HEK293T (cell line): ENCODE measurements around the gene ACADSB.

Experiments used
- CTCF ChIA-PET: fragments of 350-600 bp; formaldehyde crosslinking; extraction: SDS; loops from one replicate; lab custom pipeline; 2021; ENCODE audit warnings: antibody characterized with exemption, inconsistent platforms; lab: Yijun Ruan, JAX
- POLR2A ChIA-PET: fragments of 350-600 bp; formaldehyde crosslinking; extraction: SDS; loops from one replicate; lab custom pipeline; 2020; ENCODE audit warnings: antibody characterized with exemption, inconsistent platforms; lab: Yijun Ruan, JAX
- DNase-seq: peaks from one replicate; pipeline ENCODE4 v3.0.0; 2012; ENCODE audit warnings: mixed read lengths; ENCODE audit errors: extremely low spot score
- ARNT ChIP-seq: fragments of 450-650 bp; IDR thresholded peaks from 2 replicates; pipeline ENCODE4 v1.6.1; 2017; ENCODE audit warnings: mild to moderate bottlenecking
- BHLHE40 ChIP-seq: fragments of 450-650 bp; IDR thresholded peaks from 2 replicates; pipeline ENCODE4 v1.6.1; 2016; ENCODE audit warnings: mild to moderate bottlenecking, moderate library complexity, borderline replicate concordance
- CTBP1 ChIP-seq: fragments of 450-650 bp; IDR thresholded peaks from 2 replicates; pipeline ENCODE4 v1.6.1; 2016; ENCODE audit warnings: borderline replicate concordance
- ELF4 ChIP-seq: fragments of 450-650 bp; IDR thresholded peaks from 2 replicates; pipeline ENCODE4 v1.6.1; 2017; ENCODE audit warnings: antibody characterized with exemption
- FOXA1 ChIP-seq: fragments of 450-650 bp; IDR thresholded peaks from 2 replicates; pipeline ENCODE4 v1.6.1; 2016; ENCODE audit warnings: mild to moderate bottlenecking
- FOXK2 ChIP-seq: fragments of 450-650 bp; IDR thresholded peaks from 2 replicates; pipeline ENCODE4 v1.6.1; 2016; ENCODE audit warnings: mild to moderate bottlenecking
- FOXM1 ChIP-seq: fragments of 450-650 bp; IDR thresholded peaks from 2 replicates; pipeline ENCODE4 v1.6.1; 2017; ENCODE audit warnings: mild to moderate bottlenecking, borderline replicate concordance
- HDGF ChIP-seq: fragments of 450-650 bp; IDR thresholded peaks from 2 replicates; pipeline ENCODE4 v1.6.1; 2017; ENCODE audit warnings: antibody characterized with exemption, borderline replicate concordance
- L3MBTL2 ChIP-seq: fragments of 450-650 bp; conservative IDR thresholded peaks from 2 replicates; pipeline ENCODE4 v1.6.1; 2016; ENCODE audit warnings: mild to moderate bottlenecking
- LEF1 ChIP-seq: fragments of 450-650 bp; IDR thresholded peaks from 2 replicates; pipeline ENCODE4 v1.6.1; 2017; ENCODE audit warnings: mild to moderate bottlenecking, borderline replicate concordance
- NFRKB ChIP-seq: fragments of 450-650 bp; IDR thresholded peaks from 2 replicates; pipeline ENCODE4 v1.6.1; 2016; ENCODE audit warnings: mild to moderate bottlenecking, moderate library complexity
- SP1 ChIP-seq: fragments of 450-650 bp; IDR thresholded peaks from 2 replicates; pipeline ENCODE4 v1.6.1; 2017
- SUZ12 ChIP-seq: fragments of 450-650 bp; IDR thresholded peaks from 2 replicates; pipeline ENCODE4 v1.6.1; 2016; ENCODE audit warnings: mild to moderate bottlenecking
- TARDBP ChIP-seq: fragments of 450-650 bp; IDR thresholded peaks from 2 replicates; pipeline ENCODE4 v1.6.1; 2016
- ZNF384 ChIP-seq: fragments of 450-650 bp; IDR thresholded peaks from 2 replicates; pipeline ENCODE4 v1.6.1; 2016
- TF ChIP-seq, protein P1 (sequence below): fragments of 450-650 bp; IDR thresholded peaks from 2 replicates; pipeline ENCODE4 v1.6.1; 2016

The ACADSB gene

DNA sequence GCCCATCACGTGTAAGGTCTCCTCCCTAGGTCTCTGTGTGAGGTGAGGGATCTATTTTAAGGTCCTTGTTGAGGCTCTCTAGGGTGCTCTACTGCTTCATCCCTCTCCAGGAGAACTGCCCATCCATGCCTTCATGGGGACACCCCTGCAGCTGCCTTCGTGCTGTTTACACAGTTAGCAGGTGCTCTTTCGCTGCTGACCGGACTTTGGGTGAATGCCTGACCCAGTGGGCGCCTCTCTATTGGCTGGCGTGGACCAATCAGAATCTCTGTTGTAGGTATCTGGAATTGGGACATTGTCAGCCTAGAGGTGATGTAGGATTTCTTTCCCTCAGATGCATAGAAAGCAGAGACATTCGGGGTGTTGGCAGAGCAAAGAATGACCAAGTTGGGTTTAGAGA lies 88.2 kb downstream of the ACADSB start:
- CTCF ChIA-PET: no interaction called here
- TF ChIP-seq FOXM1 (no peak), CTBP1 (no peak), LEF1 (no peak), ELF4 (no peak), FOXK2 (no peak), TARDBP (no peak), ZNF384 (no peak), BHLHE40 (no peak), NFRKB (no peak), L3MBTL2 (no peak), HDGF (no peak), SP1 (no peak), SUZ12 (no peak), FOXA1 (no peak), ARNT (no peak)
- TF ChIP-seq, protein P1, sequence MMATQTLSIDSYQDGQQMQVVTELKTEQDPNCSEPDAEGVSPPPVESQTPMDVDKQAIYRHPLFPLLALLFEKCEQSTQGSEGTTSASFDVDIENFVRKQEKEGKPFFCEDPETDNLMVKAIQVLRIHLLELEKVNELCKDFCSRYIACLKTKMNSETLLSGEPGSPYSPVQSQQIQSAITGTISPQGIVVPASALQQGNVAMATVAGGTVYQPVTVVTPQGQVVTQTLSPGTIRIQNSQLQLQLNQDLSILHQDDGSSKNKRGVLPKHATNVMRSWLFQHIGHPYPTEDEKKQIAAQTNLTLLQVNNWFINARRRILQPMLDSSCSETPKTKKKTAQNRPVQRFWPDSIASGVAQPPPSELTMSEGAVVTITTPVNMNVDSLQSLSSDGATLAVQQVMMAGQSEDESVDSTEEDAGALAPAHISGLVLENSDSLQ: no peak
- POLR2A ChIA-PET: no interaction called here
- no peak for DNase-seq

DNA sequence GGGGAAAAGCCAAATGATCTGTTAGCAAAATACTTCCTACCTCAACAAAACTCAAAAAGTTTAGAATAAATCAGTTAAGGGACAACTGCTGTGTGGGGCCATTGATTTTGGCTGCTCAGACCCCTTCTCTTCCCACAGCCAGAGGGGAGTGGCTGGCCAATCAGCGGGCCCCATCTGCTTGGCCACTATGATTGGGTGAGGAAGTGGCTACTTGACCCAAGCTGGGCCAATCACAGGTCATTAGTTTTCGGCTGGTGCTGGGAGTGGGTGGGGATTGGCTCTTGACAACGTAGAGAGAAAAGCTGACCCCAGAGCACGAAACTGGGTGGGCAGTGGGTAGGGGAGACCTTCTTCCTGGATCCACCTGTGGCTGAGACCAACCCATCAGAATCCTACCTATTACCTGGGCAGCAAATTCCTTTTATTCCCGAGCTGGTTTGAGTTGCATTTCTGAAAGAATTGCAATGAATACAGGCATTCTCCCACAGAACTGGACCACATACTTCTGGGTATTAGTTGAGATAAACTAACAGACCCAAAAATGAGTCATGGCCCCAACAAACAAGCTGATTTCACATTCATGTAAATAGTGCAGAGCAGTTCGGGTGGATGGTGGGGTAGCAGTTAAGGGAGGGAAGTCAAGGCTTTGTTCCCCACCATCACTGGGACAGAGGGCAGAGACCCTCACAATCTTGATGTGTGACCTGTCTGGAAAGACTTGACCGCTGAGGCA lies 91.4 kb downstream of the ACADSB start:
- DNase-seq: no peak
- TF ChIP-seq NFRKB (no peak), FOXM1 (no peak), ZNF384 (no peak), BHLHE40 (no peak), CTBP1 (no peak), ELF4 (no peak), ARNT (no peak), FOXA1 (no peak), LEF1 (no peak), FOXK2 (no peak)
- TF ChIP-seq, protein P1: no peak
- ChIA-PET CTCF (no interaction called here), POLR2A (no interaction called here)

DNA sequence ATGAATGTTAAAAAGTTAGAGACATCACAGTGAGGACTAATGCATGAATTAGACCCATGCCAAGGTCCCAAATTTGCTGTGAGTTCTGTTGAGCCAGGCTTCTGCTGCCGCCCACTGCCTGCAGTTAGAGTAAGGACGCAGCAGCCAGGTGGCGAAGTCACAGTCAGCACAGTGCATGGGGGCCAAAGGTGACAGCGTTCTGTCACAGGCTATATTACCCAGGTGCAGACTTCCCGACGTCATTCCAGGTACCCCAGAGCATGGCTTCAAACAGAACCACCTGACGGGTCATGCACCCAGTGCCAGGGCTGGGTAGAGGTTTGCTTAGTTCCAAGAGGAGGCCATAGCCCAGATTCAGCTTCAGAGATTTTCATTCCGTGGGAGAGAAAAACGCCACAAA lies 93.1 kb downstream of the ACADSB start:
- ChIA-PET POLR2A (interaction anchor here (1.4 kb wide), 1 partner anchor 52 kb away, joined by 5 read pairs; the partner anchor contains the start of gene BUB3), CTCF (interaction anchor here (0.9 kb wide), 1 partner anchor 31 kb away, joined by 4 read pairs; no protein-coding TSS in a partner anchor)
- DNase-seq: no peak
- TF ChIP-seq NFRKB (no peak), FOXM1 (no peak), ELF4 (no peak), CTBP1 (no peak), HDGF (no peak), FOXK2 (no peak), L3MBTL2 (no peak)

DNA sequence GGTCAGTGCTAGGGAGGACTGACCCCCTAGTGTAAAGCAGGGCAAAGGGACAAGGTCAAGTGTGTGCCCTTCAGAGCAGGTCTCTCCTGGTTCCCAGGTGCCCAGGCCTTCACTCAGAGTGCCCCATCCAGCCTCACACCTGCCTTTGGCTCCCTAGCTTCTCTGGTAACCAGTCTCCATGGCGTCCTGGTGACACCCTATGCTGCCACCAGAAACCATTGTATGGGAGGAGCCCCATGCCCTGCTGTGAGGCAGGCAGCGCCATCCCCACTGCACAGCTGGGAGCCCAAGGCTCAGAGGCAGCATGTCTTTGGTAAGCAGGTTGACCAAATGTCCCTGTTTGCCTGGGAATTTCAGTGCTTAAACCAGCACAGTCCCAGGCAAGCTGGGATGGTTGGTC lies 93.9 kb downstream of the ACADSB start:
- DNase-seq: no peak
- ChIA-PET CTCF (interaction anchor here (0.9 kb wide), 1 partner anchor 30 kb away, joined by 4 read pairs; no protein-coding TSS in a partner anchor), POLR2A (interaction anchor here (1.4 kb wide), 1 partner anchor 51 kb away, joined by 5 read pairs; the partner anchor contains the start of gene BUB3)
- no peak for TF ChIP-seq FOXK2
- no peak for TF ChIP-seq BHLHE40
- TF ChIP-seq ELF4: no peak
- TF ChIP-seq FOXM1: no peak
- TF ChIP-seq SP1: no peak
- TF ChIP-seq ARNT: no peak
- no peak for TF ChIP-seq SUZ12
- no peak for TF ChIP-seq HDGF
- TF ChIP-seq, protein P1: no peak
- TF ChIP-seq ZNF384: no peak
- no peak for TF ChIP-seq TARDBP
- TF ChIP-seq LEF1: no peak
- no peak for TF ChIP-seq NFRKB
- no peak for TF ChIP-seq FOXA1

DNA sequence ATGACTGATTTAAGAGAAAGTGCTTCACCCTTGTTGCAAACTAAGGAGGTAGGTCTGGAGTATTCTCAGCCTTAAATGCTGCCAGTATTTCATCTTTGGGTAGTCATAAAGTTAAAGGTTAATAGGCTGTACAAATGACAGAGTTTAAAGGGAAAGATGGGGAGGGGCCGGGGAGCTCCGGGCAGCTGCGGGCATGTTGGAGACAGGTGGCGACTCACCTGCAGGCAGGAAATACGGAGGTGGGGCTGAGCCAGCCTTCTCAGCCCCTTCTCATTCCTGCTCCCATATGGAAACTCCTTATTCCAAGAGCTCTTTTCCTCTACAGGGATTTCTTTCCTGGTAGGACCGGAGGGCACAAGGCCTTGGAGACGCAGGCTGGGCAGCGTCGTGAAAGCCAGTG lies 95.1 kb downstream of the ACADSB start:
- ChIA-PET POLR2A (no interaction called here), CTCF (no interaction called here)
- no peak for DNase-seq
- no peak for TF ChIP-seq ARNT
- no peak for TF ChIP-seq LEF1
- no peak for TF ChIP-seq FOXA1
